Ramos (cell line): ENCODE data around the gene PLA2G4E.

ENCODE experiments used
- in situ Hi-C: fragments of 300-500 bp; cut with MboI; formaldehyde crosslinking; loops from one replicate; pipeline ENCODE4 v1.14.3; 2022; ENCODE audit warnings: low sequenced_read_pairs; ENCODE audit not compliant: unreplicated experiment

The PLA2G4E gene

GRCh38 chr15:42020713-42021273 lies at the start of gene PLA2G4E:
Gene PLA2G4E (minus strand): TSS chr15:42021042. CDS start chr15:42021030, 12 bp downstream.
- in situ Hi-C loops, result no loop called here

- in situ Hi-C loops, result no loop called here
These were observed 49.6 kb upstream of the PLA2G4E start for GRCh38 chr15:42070279-42070975.

- in situ Hi-C loops, result no loop called here
These were observed 48.8 kb upstream of the PLA2G4E start for GRCh38 chr15:42069496-42070278.

GRCh38 chr15:42069025-42069424 lies 48.2 kb upstream of the PLA2G4E start:
- in situ Hi-C loops, result no loop called here

- in situ Hi-C loops, result no loop called here
These were observed 47.8 kb upstream of the PLA2G4E start for GRCh38 chr15:42068601-42069000.

GRCh38 chr15:42066764-42067415 lies 46.0 kb upstream of the PLA2G4E start:
- in situ Hi-C loops, result no loop called here

- in situ Hi-C loops, result no loop called here
These were observed 44.6 kb upstream of the PLA2G4E start for GRCh38 chr15:42065468-42065867.

- in situ Hi-C loops, result no loop called here
These were observed 44.2 kb upstream of the PLA2G4E start for GRCh38 chr15:42065033-42065432.

GRCh38 chr15:42064271-42064670 lies 43.4 kb upstream of the PLA2G4E start:
- in situ Hi-C loops, result loop anchor here (5.0 kb wide), 1 partner anchor 77 kb away; no protein-coding TSS in a partner anchor

GRCh38 chr15:42063122-42063848 lies 42.4 kb upstream of the PLA2G4E start:
- in situ Hi-C loops, result loop anchor here (5.0 kb wide), 1 partner anchor 76 kb away; no protein-coding TSS in a partner anchor

GRCh38 chr15:42062284-42062806 lies 41.5 kb upstream of the PLA2G4E start:
- in situ Hi-C loops, result loop anchor here (5.0 kb wide), 1 partner anchor 75 kb away; no protein-coding TSS in a partner anchor

- in situ Hi-C loops, result loop anchor here (5.0 kb wide), 1 partner anchor 73 kb away; no protein-coding TSS in a partner anchor
These were observed 40.0 kb upstream of the PLA2G4E start for GRCh38 chr15:42060797-42061196.

GRCh38 chr15:42060477-42060763 lies 39.6 kb upstream of the PLA2G4E start:
- in situ Hi-C loops, result loop anchor here (5.0 kb wide), 1 partner anchor 73 kb away; no protein-coding TSS in a partner anchor

GRCh38 chr15:42059661-42060476 lies 39.0 kb upstream of the PLA2G4E start:
- in situ Hi-C loops, result loop anchor here (5.0 kb wide), 1 partner anchor 73 kb away; no protein-coding TSS in a partner anchor

- in situ Hi-C loops, result no loop called here
These were observed 37.9 kb upstream of the PLA2G4E start for GRCh38 chr15:42058791-42059190.

- in situ Hi-C loops, result no loop called here
These were observed 37.2 kb upstream of the PLA2G4E start for GRCh38 chr15:42057799-42058646.

GRCh38 chr15:42056934-42057798 lies 36.3 kb upstream of the PLA2G4E start:
- in situ Hi-C loops, result no loop called here
